Endodermal cell (in vitro differentiated cells): Measurements from ENCODE around the gene NNT. TPM values are rescaled to one million over a fixed set of nuclear protein-coding genes. Genes with fewer than 3 reads are reported as not detected.

Source experiments
- DNase-seq: peaks from one replicate; pipeline ENCODE4 v3.0.0-alpha.2; 2017
- H3K27ac ChIP-seq: 2 replicates; pipeline ENCODE4 v1.5.1; 2013; ENCODE audit warnings: mild to moderate bottlenecking, low read depth, low read length, moderate library complexity
- H3K27me3 ChIP-seq: 2 replicates; pipeline ENCODE4 v1.6.1; 2013; ENCODE audit warnings: mild to moderate bottlenecking, low read length, moderate library complexity; ENCODE audit not compliant: insufficient read depth, control insufficient read depth, poor library complexity, severe bottlenecking
- H3K36me3 ChIP-seq: 2 replicates; pipeline ENCODE4 v1.7.0; 2013; ENCODE audit warnings: mild to moderate bottlenecking, low read length, moderate library complexity; ENCODE audit not compliant: control insufficient read depth, insufficient read depth
- H3K4me1 ChIP-seq: one replicate; pipeline ENCODE4 v1.7.0; 2013; ENCODE audit warnings: low read length; ENCODE audit not compliant: control insufficient read depth, insufficient read depth
- H3K4me3 ChIP-seq: 2 replicates; pipeline ENCODE4 v1.5.1; 2013; ENCODE audit warnings: mild to moderate bottlenecking, low read length, moderate library complexity
- H3K9ac ChIP-seq: 2 replicates; pipeline ENCODE4 v1.6.1; 2013; ENCODE audit warnings: mild to moderate bottlenecking, low read length, moderate library complexity; ENCODE audit not compliant: poor library complexity, severe bottlenecking; ENCODE audit errors: extremely low read depth
- H3K9me3 ChIP-seq: 2 replicates; pipeline ENCODE4 v1.6.1; 2013; ENCODE audit warnings: mild to moderate bottlenecking, low read length, moderate library complexity; ENCODE audit not compliant: control insufficient read depth
- H3K27ac Mint-ChIP-seq: 2 replicates; pipeline ENCODE4 v1.8.0; 2020; ENCODE audit warnings: mixed read lengths
- H3K27me3 Mint-ChIP-seq: 2 replicates; pipeline ENCODE4 v1.8.0; 2021; ENCODE audit warnings: mild to moderate bottlenecking, mixed read lengths; ENCODE audit not compliant: insufficient read depth
- H3K36me3 Mint-ChIP-seq: 2 replicates; pipeline ENCODE4 v1.8.0; 2020; ENCODE audit warnings: low read depth, mixed read lengths
- H3K4me1 Mint-ChIP-seq: 2 replicates; pipeline ENCODE4 v1.8.0; 2020; ENCODE audit warnings: mixed read lengths
- H3K4me3 Mint-ChIP-seq: 2 replicates; pipeline ENCODE4 v1.8.0; 2020; ENCODE audit warnings: mild to moderate bottlenecking, moderate library complexity, mixed read lengths
- H3K9me3 Mint-ChIP-seq: 2 replicates; pipeline ENCODE4 v1.8.0; 2020; ENCODE audit warnings: mild to moderate bottlenecking, mixed read lengths
- CTCF ChIP-seq: fragments of 200-600 bp; sonication (generic); conservative IDR thresholded peaks from 2 replicates; pipeline ENCODE4 v1.5.0; 2021; ENCODE audit warnings: antibody characterized with exemption, mild to moderate bottlenecking
- WGBS, 2 experiments: methylation state at CpG; one replicate each; pipeline versions ENCODE4 v1.1.5 to v1.1.7; 2013; ENCODE audit warnings: missing lambda C conversion rate in 2 of 2, mixed read lengths in 1 of 2; ENCODE audit not compliant: insufficient coverage in 1 of 2, insufficient read length in 1 of 2; 5-methylcytosine and 5-hydroxymethylcytosine counted together
- total RNA-seq, 2 donors: library from RNA; stranded (reverse); fragmentation: NEBNext Ultra II Directional in 1 of 2; extraction: Animal tissue kit (Norgen Biotek cat#: 25700) in 1 of 2; gene quantifications; 2 replicates in 1 of 2; 3 replicates in 1 of 2; pipeline ENCODE4 v1.2.1, GENCODE V29; 2021

NNT gene
- total RNA-seq, 2 donors from 2014 or later = 27.5 to 27.9 TPM

GRCh38 chr5:43643750-43644149 is 40.8 kb downstream of the NNT start:
- peaks cover 5% of the 10 kb centered on the region for H3K36me3 ChIP-seq

GRCh38 chr5:43646992-43647391 is 44.0 kb downstream of the NNT start:
- H3K36me3 ChIP-seq = peaks cover 25% of the 10 kb centered on the region

More at GRCh38 chr5:43643750-43644149, 40.8 kb downstream of the NNT start:
- Histone ChIP-seq H3K9me3 (no peaks in the 10 kb centered on the region), H3K4me1 (no peaks in the 10 kb centered on the region), H3K4me3 (no peak overlapping the region), H3K27ac (no peak overlapping the region), H3K27me3 (no peaks in the 10 kb centered on the region), H3K9ac (no peak overlapping the region)
- WGBS, 2 experiments = 97% methylated on average over 2 of the region's 2 CpGs; no CpG with 5 or more reads in 1 of the 2 experiments
- no peak for TF ChIP-seq CTCF
- DNase-seq = no peak
- Mint-ChIP-seq H3K36me3 (peaks cover 8% of the 10 kb centered on the region), H3K4me1 (no peaks in the 10 kb centered on the region), H3K27me3 (no peaks in the 10 kb centered on the region), H3K4me3 (no peak overlapping the region), H3K27ac (no peak overlapping the region), H3K9me3 (no peaks in the 10 kb centered on the region)

GRCh38 chr5:43647789-43648188 is 44.8 kb downstream of the NNT start:
- no peaks in the 10 kb centered on the region for H3K27me3 Mint-ChIP-seq
- no peak overlapping the region for H3K4me3 Mint-ChIP-seq
- H3K27ac ChIP-seq = no peak overlapping the region
- H3K4me1 ChIP-seq = no peaks in the 10 kb centered on the region
- H3K9ac ChIP-seq = no peak overlapping the region
- H3K36me3 Mint-ChIP-seq = peaks cover 29% of the 10 kb centered on the region
- no peak overlapping the region for H3K27ac Mint-ChIP-seq
- no peak for TF ChIP-seq CTCF
- peaks cover 30% of the 10 kb centered on the region for H3K36me3 ChIP-seq
- H3K9me3 Mint-ChIP-seq = no peaks in the 10 kb centered on the region
- no peak overlapping the region for H3K4me3 ChIP-seq
- no peaks in the 10 kb centered on the region for H3K4me1 Mint-ChIP-seq
- no peaks in the 10 kb centered on the region for H3K9me3 ChIP-seq
- no peak for DNase-seq
- H3K27me3 ChIP-seq = no peaks in the 10 kb centered on the region

More at GRCh38 chr5:43646992-43647391, 44.0 kb downstream of the NNT start:
- H3K27ac Mint-ChIP-seq = no peak overlapping the region
- no peak overlapping the region for H3K27ac ChIP-seq
- 100% methylated on average over 1 of the region's 1 CpG; no CpG with 5 or more reads in 1 of the 2 experiments for WGBS, 2 experiments
- no peak overlapping the region for H3K4me3 ChIP-seq
- no peaks in the 10 kb centered on the region for H3K27me3 Mint-ChIP-seq
- no peaks in the 10 kb centered on the region for H3K9me3 Mint-ChIP-seq
- H3K4me1 ChIP-seq = no peaks in the 10 kb centered on the region
- H3K9me3 ChIP-seq = no peaks in the 10 kb centered on the region
- no peak for DNase-seq
- peak; percentile 60 for TF ChIP-seq CTCF
- H3K9ac ChIP-seq = no peak overlapping the region
- H3K36me3 Mint-ChIP-seq = peaks cover 26% of the 10 kb centered on the region
- no peaks in the 10 kb centered on the region for H3K27me3 ChIP-seq
- no peak overlapping the region for H3K4me3 Mint-ChIP-seq
- H3K4me1 Mint-ChIP-seq = no peaks in the 10 kb centered on the region
